Activated effector memory CD4-positive, alpha-beta T cell treated with anti-CD3 and anti-CD28 coated beads, Interleukin-2, amount 50 U/mL, for 16 hours (primary cell): ENCODE results near the gene CFAP251.
"Not testable (repeated sequence)": the region's sequence is repeated elsewhere in the genome, so short reads cannot be mapped to it uniquely, and the experiment has no call there.

Experiments used
- DNase-seq: peaks from one replicate; pipeline ENCODE4 v3.0.0-alpha.2; 2020

The CFAP251 gene

GRCh38 chr12:121980191-121980891, 61.9 kb downstream of the CFAP251 start:
- no peak for DNase-seq

GRCh38 chr12:121980892-121981272, 62.5 kb downstream of the CFAP251 start:
- no peak for DNase-seq

- no peak for DNase-seq
Measured at GRCh38 chr12:121981456-121981855, 63.1 kb downstream of the CFAP251 start.

GRCh38 chr12:121982950-121983349, 64.6 kb downstream of the CFAP251 start:
- DNase-seq: no peak

GRCh38 chr12:121983536-121984210, 65.3 kb downstream of the CFAP251 start:
- DNase-seq: no peak

GRCh38 chr12:121986489-121987245, 68.3 kb downstream of the CFAP251 start:
- no peak for DNase-seq

- not testable (repeated sequence) for DNase-seq
Measured at GRCh38 chr12:121988519-121988918, 70.1 kb downstream of the CFAP251 start.

GRCh38 chr12:121989276-121990113, 71.1 kb downstream of the CFAP251 start:
- no peak for DNase-seq

- no peak for DNase-seq
Measured at GRCh38 chr12:121990114-121990647, 71.8 kb downstream of the CFAP251 start.

GRCh38 chr12:121990692-121991603, 72.6 kb downstream of the CFAP251 start:
- DNase-seq: no peak

GRCh38 chr12:121992059-121992879, 73.9 kb downstream of the CFAP251 start:
- DNase-seq: peak; percentile 79

GRCh38 chr12:121996050-121996944, 77.9 kb downstream of the CFAP251 start:
- DNase-seq: no peak

GRCh38 chr12:121996945-121997612, 78.7 kb downstream of the CFAP251 start:
- DNase-seq: no peak

- DNase-seq: no peak
Measured at GRCh38 chr12:122001466-122002209, 83.2 kb downstream of the CFAP251 start.

- DNase-seq: no peak
Measured at GRCh38 chr12:122003651-122004611, 85.5 kb downstream of the CFAP251 start.

- DNase-seq: no peak
Measured at GRCh38 chr12:122004633-122005071, 86.3 kb downstream of the CFAP251 start.

- DNase-seq: no peak
Measured at GRCh38 chr12:122005252-122005776, 86.9 kb downstream of the CFAP251 start.
